ENCODE data around the gene CATSPER3. TPM values are rescaled to one million over a fixed set of nuclear protein-coding genes. Genes with fewer than 3 reads are reported as not detected.

The CATSPER3 gene
- total RNA-seq, 1 experiment from 2014 or later, result 0.37 TPM

DNA sequence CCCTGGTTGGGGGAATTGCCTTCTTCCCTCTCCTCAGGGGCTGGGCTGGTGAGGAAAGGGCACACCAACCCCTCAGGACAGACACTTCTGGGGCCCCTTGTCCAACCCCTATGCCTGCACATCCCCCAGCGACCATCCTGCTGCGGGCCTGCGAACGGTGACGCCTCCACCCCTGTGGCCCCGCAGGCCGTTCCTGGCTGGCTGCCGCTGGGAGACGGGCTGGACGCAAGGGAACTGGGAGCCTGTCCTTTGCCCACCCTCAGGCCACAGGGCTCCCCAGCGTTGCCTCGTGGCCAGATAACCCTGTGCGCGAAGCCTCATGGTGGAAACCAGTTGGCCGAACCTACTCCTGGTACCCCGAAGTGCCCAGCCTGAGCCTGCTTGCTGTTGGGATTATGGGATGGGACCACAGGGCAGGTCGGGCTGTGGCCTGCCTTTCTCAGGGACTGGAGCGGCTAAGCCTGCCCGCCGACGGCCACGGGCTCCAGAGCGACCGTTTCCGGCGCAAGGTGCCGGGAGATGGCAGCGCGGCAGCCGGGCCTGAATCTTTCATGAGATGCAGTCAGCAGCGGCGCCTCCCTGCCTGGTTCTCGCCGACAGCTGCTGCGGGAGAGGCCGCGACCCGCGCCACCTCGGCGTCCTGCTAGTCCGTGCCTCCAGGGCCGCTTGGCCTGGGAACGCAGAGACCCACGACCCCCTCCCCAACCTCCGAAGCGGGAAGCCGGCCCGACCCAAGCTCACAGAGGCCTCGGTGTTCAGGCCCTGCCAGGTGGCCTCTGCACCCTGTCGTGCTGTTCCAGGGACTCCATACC, 72.8 kb downstream of the CATSPER3 start:
- Mint-ChIP-seq H3K9me3 (no peaks in the 10 kb centered on the region), H3K4me1 (peaks cover 21% of the 10 kb centered on the region), H3K27ac (no peak overlapping the region), H3K27me3 (ENCODE audit: low read depth) (peaks cover 98% of the 10 kb centered on the region), H3K4me3 (peak overlapping the region; percentile 64), H3K36me3 (no peaks in the 10 kb centered on the region)
- CTCF ChIA-PET, result interaction anchor here (1.0 to 1.8 kb wide), 3 partner anchors 134 to 151 kb away, joined by 3 to 6 read pairs (median 5); no protein-coding TSS in a partner anchor
- ATAC-seq, result peak; percentile 19
- POLR2A ChIA-PET, result interaction anchor here (0.7 kb wide), 1 partner anchor 9 kb away, joined by 4 read pairs; no protein-coding TSS in a partner anchor
- DNase-seq (ENCODE audit: low spot score), result peak; percentile 64
- no peak for TF ChIP-seq E2F1 (CRISPR knock-in tag; IDR thresholded peaks at IDR 0.05)
- TF ChIP-seq, protein P1, sequence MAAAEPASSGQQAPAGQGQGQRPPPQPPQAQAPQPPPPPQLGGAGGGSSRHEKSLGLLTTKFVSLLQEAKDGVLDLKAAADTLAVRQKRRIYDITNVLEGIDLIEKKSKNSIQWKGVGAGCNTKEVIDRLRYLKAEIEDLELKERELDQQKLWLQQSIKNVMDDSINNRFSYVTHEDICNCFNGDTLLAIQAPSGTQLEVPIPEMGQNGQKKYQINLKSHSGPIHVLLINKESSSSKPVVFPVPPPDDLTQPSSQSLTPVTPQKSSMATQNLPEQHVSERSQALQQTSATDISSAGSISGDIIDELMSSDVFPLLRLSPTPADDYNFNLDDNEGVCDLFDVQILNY (CRISPR knock-in tag; IDR thresholded peaks at IDR 0.05), result no peak
- TF ChIP-seq, protein P2, sequence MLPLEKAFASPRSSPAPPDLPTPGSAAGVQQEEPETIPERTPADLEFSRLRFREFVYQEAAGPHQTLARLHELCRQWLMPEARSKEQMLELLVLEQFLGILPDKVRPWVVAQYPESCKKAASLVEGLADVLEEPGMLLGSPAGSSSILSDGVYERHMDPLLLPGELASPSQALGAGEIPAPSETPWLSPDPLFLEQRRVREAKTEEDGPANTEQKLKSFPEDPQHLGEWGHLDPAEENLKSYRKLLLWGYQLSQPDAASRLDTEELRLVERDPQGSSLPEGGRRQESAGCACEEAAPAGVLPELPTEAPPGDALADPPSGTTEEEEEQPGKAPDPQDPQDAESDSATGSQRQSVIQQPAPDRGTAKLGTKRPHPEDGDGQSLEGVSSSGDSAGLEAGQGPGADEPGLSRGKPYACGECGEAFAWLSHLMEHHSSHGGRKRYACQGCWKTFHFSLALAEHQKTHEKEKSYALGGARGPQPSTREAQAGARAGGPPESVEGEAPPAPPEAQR (CRISPR knock-in tag; IDR thresholded peaks at IDR 0.05), result no peak
- no peak for TF ChIP-seq GRHL2 (CRISPR knock-in tag; IDR thresholded peaks at IDR 0.05; ENCODE audit: insufficient replicate concordance, severe bottlenecking)
- TF ChIP-seq HMGA2 (CRISPR knock-in tag; IDR thresholded peaks at IDR 0.05), result no peak
- no peak for TF ChIP-seq ETV6 (CRISPR knock-in tag; IDR thresholded peaks at IDR 0.05)
- TF ChIP-seq, protein P3, sequence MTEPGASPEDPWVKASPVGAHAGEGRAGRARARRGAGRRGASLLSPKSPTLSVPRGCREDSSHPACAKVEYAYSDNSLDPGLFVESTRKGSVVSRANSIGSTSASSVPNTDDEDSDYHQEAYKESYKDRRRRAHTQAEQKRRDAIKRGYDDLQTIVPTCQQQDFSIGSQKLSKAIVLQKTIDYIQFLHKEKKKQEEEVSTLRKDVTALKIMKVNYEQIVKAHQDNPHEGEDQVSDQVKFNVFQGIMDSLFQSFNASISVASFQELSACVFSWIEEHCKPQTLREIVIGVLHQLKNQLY (CRISPR knock-in tag; IDR thresholded peaks at IDR 0.05), result no peak
- no peak for TF ChIP-seq GTF2I (CRISPR knock-in tag; conservative IDR thresholded peaks at IDR 0.05)
- TF ChIP-seq RORB (CRISPR knock-in tag; IDR thresholded peaks at IDR 0.05), result no peak
- TF ChIP-seq, protein P4, sequence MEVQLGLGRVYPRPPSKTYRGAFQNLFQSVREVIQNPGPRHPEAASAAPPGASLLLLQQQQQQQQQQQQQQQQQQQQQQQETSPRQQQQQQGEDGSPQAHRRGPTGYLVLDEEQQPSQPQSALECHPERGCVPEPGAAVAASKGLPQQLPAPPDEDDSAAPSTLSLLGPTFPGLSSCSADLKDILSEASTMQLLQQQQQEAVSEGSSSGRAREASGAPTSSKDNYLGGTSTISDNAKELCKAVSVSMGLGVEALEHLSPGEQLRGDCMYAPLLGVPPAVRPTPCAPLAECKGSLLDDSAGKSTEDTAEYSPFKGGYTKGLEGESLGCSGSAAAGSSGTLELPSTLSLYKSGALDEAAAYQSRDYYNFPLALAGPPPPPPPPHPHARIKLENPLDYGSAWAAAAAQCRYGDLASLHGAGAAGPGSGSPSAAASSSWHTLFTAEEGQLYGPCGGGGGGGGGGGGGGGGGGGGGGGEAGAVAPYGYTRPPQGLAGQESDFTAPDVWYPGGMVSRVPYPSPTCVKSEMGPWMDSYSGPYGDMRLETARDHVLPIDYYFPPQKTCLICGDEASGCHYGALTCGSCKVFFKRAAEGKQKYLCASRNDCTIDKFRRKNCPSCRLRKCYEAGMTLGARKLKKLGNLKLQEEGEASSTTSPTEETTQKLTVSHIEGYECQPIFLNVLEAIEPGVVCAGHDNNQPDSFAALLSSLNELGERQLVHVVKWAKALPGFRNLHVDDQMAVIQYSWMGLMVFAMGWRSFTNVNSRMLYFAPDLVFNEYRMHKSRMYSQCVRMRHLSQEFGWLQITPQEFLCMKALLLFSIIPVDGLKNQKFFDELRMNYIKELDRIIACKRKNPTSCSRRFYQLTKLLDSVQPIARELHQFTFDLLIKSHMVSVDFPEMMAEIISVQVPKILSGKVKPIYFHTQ (CRISPR knock-in tag; IDR thresholded peaks at IDR 0.05), result no peak
- TF ChIP-seq ZNF423 (CRISPR knock-in tag; IDR thresholded peaks at IDR 0.05), result no peak
- TF ChIP-seq, protein P5, sequence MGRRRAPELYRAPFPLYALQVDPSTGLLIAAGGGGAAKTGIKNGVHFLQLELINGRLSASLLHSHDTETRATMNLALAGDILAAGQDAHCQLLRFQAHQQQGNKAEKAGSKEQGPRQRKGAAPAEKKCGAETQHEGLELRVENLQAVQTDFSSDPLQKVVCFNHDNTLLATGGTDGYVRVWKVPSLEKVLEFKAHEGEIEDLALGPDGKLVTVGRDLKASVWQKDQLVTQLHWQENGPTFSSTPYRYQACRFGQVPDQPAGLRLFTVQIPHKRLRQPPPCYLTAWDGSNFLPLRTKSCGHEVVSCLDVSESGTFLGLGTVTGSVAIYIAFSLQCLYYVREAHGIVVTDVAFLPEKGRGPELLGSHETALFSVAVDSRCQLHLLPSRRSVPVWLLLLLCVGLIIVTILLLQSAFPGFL (CRISPR knock-in tag; IDR thresholded peaks at IDR 0.05; ENCODE audit: borderline replicate concordance), result no peak
- TF ChIP-seq MAX (CRISPR knock-in tag; IDR thresholded peaks at IDR 0.05), result peak; percentile 67
- TF ChIP-seq, protein P6, sequence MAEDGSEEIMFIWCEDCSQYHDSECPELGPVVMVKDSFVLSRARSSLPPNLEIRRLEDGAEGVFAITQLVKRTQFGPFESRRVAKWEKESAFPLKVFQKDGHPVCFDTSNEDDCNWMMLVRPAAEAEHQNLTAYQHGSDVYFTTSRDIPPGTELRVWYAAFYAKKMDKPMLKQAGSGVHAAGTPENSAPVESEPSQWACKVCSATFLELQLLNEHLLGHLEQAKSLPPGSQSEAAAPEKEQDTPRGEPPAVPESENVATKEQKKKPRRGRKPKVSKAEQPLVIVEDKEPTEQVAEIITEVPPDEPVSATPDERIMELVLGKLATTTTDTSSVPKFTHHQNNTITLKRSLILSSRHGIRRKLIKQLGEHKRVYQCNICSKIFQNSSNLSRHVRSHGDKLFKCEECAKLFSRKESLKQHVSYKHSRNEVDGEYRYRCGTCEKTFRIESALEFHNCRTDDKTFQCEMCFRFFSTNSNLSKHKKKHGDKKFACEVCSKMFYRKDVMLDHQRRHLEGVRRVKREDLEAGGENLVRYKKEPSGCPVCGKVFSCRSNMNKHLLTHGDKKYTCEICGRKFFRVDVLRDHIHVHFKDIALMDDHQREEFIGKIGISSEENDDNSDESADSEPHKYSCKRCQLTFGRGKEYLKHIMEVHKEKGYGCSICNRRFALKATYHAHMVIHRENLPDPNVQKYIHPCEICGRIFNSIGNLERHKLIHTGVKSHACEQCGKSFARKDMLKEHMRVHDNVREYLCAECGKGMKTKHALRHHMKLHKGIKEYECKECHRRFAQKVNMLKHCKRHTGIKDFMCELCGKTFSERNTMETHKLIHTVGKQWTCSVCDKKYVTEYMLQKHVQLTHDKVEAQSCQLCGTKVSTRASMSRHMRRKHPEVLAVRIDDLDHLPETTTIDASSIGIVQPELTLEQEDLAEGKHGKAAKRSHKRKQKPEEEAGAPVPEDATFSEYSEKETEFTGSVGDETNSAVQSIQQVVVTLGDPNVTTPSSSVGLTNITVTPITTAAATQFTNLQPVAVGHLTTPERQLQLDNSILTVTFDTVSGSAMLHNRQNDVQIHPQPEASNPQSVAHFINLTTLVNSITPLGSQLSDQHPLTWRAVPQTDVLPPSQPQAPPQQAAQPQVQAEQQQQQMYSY (CRISPR knock-in tag; IDR thresholded peaks at IDR 0.05), result peak; percentile 83
- 0 out of 2 replicates have a peak, but pooled peaks have one; percentile 20 for TF ChIP-seq ZNF121 (CRISPR knock-in tag; IDR thresholded peaks at IDR 0.05)

All from WTC11 (cell line).